NCI-H187 treated with DMSO at 0.1 percent for 48 hours (cell line): ENCODE results near the gene RAD51B.
"Not testable (repeated sequence)": the region's sequence is repeated elsewhere in the genome, so short reads cannot be mapped to it uniquely, and the experiment has no call there.

Experiments used
- DNase-seq: peaks from one replicate; lab custom pipeline; 2025; lab: John Stamatoyannopoulos, UW

Gene RAD51B

DNA sequence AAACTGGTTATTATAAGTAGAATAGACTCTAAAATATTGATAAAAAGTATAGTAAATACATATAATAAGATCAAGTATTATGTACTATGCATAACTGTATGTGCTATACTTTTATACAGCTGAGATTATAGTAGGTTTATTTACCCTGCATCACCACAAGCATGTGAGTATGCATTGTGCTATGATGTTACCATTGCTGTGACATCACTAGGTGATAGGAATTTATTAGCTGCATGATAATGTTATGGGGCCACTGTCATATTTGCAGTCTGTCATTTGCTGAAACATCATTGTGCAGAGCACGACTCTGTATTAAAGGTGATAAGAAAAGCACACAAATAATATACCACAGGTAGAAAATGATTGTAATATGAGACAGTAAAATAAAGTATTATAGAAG lies 587.7 kb downstream of the RAD51B start:
- DNase-seq: no peak

- DNase-seq: no peak
Observed at GRCh38 chr14:68407825-68408224, 588.2 kb downstream of the RAD51B start.

DNA sequence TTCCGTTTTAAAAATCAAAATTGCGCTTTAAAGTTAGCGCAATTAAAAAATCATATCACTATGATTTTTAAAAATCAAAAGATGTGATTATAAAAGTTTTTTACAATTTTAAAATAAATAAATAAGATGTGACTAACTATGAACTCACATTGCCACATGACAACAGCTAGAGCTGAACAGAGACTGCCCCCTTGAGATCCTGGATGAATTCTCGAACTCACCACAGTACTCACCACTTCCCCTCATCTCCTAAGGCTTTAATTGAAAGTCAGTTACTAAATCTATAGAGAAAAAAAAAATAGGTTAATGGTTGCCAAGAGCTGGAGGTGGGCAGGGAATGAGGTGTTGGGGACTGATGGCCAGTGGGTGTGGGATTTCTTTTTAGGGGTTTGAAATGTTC lies 589.1 kb downstream of the RAD51B start:
- no peak for DNase-seq

DNA sequence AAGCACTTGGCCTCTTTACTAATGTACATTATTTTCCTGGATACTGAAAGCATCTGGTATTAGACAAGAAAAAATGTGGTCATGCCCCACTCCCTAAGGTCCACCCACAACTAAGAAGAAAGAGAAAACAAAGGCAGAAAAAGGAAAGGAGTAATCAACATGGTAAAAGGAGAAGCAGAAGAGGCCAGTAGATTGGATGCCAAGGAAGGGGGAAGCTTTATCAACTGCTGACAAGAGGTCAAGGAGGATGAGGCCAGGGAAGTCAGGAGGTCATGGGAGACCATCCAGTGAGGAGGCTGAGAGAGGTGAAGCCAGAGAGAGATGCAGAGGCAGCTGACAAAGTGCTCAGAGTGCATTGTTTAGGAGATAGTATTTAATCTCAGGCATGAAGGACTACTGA lies 589.8 kb downstream of the RAD51B start:
- no peak for DNase-seq

DNA sequence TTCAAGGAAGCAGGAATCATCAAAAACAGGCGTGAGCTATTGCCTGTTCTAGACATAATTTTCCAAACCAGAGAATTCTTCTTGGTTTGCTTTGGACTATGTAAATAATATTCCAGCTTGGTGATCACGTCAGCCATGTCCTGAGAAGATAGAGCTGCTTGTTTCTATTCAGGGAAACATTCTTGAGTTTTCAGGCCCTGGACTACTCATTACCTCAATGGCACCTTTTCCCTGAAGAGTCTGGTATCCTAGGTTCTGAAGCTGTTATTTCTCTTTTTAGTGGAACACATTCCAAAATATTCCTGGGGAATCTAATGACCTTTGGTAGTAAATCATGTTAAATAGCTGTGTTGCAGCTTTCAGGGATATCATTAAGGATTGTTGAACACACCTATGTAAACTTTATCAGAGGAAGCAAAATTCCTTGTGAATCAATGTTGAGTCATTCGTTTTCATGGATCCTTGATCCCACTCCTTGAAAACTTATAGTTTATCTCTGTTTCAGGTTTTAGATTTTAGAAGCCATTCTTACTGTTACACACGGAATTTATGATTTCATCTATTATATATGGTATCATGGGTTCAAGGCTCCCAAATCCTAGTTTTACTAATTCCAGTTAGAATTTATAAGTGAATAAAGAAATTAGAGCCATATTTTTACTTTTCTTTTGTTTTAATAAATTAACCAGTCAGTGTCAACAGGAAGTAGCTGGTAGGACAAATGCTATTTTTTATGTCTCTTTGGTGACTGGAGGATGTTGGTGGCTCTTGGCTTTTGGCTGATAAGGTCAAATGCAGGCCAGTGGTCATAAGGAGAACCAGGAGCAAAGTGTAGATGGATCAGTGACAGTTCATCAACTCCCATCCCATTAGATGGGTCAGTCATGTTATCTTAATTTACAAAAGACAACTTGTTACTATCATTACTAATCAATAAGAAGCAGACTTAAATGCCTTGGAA lies 593.2 kb downstream of the RAD51B start:
- no peak for DNase-seq

DNA sequence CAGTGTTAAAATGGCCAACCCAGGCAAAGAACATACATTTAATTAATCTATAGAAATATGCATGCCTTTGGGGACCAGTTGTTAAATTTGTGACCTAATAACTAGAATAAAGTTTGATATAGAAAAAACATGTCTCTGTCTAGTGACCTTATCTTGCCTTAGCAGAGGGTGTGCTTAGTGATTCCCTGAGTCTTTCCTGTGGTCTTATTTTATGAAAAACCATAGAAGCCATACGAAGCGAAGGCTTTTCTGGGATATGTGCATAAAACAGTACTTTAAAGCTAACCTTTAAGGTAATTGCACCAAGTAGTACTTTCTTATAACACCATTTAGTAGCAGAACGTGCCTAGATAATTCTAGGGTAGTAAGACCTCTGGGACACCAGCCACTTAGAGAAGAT lies 593.9 kb downstream of the RAD51B start:
- no peak for DNase-seq

GRCh38 chr14:68414121-68414520 lies 594.5 kb downstream of the RAD51B start:
- DNase-seq: no peak

DNA sequence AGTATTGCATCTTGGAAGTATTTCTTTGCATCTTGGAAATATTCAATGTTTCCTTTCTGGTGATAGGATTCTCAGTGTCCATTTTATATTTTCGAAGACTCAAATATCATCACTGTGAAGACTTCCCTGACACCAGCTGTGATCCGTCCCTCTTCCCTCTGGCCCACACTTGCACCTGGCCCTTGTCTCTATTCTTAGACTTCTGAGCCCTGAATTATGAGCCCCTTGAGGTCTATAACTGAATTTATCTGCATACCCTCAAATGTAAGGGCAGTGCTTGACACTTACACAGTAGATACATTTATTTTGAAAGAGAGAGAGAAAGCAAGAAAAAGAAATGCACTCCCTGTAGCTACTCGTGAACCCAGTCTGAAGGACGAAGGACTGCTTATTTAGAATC lies 596.6 kb downstream of the RAD51B start:
- peak; percentile 45 for DNase-seq

DNA sequence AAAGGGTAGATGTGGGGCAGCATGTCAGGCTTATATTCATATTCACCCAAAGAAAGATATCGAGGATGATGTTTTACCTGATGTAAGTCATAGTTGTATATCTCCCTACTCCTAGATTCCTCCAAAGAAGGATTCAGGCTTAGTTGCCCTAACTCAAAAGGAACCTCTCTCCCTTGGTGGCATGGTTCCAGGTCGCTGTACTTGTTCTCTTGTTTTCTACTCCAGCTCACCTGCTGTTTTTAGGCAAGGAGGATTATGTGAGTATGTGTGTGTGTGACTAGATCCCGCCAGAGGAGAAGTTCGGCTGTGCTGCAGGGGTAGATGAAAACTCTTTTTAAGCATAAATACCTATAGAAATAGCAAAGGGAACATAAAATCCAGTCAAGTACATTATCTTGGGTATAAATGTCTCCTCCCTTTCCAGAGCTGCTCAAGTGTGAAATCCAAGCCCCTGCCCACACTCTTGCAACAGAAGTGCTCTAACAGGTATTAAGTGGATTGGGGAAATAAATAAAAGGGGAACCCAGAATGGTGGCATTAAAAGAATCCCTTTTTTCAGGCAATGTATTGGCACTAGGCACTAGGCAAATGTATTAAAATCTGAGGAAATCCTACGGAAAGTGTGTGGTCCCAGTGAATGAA lies 597.6 kb downstream of the RAD51B start:
- no peak for DNase-seq

GRCh38 chr14:68418174-68419118 lies 598.9 kb downstream of the RAD51B start:
- DNase-seq: no peak

DNA sequence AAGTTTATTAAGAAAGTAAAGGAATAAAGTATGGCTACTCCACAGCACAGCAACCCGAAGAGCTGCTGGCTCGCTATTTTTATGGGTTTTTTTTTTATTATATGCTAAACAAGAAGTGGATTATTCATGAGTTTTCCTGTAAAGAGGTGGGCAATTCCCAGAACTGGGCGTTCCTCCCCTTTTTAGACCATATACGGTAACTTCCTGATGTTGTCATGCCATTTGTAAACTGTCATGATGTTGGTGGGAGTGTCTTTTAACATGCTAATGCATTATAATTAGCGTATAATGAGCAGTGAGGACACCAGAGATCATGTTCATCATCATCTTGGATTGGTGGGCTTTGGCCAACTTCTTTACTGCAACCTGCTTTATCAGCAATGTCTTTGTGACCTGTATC lies 600.8 kb downstream of the RAD51B start:
- DNase-seq: no peak

GRCh38 chr14:68421116-68421515 lies 601.5 kb downstream of the RAD51B start:
- DNase-seq: no peak

DNA sequence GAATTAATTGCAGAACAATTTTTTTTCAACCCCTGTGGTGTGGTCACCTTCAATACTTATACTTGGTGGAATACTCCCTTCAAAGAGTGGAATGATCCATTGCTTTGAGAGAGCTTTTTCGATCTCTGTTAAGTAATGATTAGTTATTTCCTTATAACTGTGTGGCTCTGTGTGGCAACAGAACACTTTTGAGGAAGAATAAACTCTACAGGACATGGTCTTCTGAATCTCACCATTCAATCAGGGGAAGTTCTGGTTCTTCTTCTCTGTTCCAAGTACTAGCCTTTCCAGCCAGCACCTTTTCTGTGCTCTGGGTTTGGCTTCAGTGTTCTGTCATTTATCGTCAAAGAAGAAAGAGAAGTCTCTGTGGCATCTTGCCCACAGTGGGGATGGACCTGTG lies 604.1 kb downstream of the RAD51B start:
- no peak for DNase-seq

- DNase-seq: no peak
Observed at GRCh38 chr14:68424443-68425172, 605.0 kb downstream of the RAD51B start.

- DNase-seq: no peak
Observed at GRCh38 chr14:68426661-68427549, 607.3 kb downstream of the RAD51B start.

DNA sequence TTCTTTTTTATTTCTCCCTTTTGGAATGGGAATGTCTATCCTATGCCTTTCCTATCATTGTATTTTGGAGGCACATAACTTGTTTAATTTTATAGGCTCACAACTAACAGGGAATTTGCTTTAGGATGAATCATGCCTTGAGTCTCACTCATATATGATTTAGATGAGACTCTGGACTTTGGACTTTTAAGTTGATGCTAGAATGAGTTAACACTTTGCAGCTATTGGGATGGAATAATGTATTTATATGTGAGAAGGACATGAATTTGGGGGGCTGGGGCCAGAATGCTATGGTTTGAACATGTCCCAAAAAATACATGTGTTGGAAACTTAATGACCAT lies 607.9 kb downstream of the RAD51B start:
- DNase-seq: no peak

DNA sequence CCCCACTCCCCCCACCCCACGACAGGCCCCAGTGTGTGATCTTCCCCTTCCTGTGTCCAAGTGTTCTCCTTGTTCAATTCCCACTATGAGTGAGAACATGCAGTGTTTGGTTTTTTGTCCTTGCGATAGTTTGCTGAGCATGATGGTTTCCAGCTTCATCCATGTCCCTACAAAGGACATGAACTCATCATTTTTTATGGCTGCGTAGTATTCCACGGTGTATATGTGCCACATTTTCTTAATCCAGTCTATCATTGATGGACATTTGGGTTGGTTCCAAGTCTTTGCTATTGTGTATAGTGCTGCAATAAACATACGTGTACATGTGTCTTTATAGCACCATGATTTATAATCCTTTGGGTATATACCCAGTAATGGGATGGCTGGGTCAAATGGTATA lies 609.3 kb downstream of the RAD51B start:
- not testable (repeated sequence) for DNase-seq

GRCh38 chr14:68434173-68434572 lies 614.6 kb downstream of the RAD51B start:
- not testable (repeated sequence) for DNase-seq

DNA sequence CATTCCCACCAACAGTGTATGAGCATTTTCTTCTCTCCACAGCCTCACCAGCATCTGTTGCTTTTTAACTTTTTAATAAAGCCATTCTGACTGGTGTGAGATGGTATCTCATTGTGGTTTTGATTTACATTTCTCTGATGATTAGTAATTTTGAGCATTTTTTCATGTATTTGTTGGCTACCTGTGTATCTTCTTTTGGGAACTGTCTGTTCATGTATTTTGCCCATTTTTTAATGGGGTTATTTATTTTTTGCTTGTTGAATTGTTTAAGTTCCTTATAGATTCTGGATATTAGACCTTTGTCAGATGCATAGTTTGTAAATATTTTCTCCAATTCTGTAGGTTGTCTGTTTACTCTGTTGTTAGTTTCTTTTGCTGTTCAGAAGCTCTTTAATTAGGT lies 616.1 kb downstream of the RAD51B start:
- not testable (repeated sequence) for DNase-seq

DNA sequence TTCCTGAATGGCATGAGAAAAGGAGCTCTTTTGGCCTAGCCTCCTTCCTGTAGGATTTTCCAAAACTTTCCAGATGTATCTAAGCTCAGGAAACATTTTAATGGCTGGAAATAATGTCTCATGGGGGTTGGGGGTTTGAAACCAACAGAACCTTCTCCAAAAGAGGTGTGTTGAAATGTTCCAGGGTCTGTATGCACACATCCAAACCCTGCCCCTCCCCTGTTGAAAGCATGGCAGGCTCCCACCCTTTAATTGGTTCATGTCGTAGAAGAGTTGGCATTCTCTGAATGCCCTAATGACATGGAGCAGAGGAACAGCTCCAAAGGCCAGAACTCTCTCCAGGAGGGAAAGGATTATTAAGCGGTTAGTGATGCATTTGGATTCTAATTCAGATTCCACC lies 620.1 kb downstream of the RAD51B start:
- DNase-seq: no peak

- no peak for DNase-seq
Observed at GRCh38 chr14:68440820-68441219, 621.2 kb downstream of the RAD51B start.
